Glomerular visceral epithelial cell (primary cell): ENCODE results near the gene CAMK2G.
A peak's percentile ranks its signal among the peaks of the same experiment; 100 is the strongest.

Experiments
- DNase-seq: peaks from one replicate; pipeline ENCODE4 v3.0.0-alpha.2; 2016; ENCODE audit errors: extremely low spot score

Gene CAMK2G

DNA sequence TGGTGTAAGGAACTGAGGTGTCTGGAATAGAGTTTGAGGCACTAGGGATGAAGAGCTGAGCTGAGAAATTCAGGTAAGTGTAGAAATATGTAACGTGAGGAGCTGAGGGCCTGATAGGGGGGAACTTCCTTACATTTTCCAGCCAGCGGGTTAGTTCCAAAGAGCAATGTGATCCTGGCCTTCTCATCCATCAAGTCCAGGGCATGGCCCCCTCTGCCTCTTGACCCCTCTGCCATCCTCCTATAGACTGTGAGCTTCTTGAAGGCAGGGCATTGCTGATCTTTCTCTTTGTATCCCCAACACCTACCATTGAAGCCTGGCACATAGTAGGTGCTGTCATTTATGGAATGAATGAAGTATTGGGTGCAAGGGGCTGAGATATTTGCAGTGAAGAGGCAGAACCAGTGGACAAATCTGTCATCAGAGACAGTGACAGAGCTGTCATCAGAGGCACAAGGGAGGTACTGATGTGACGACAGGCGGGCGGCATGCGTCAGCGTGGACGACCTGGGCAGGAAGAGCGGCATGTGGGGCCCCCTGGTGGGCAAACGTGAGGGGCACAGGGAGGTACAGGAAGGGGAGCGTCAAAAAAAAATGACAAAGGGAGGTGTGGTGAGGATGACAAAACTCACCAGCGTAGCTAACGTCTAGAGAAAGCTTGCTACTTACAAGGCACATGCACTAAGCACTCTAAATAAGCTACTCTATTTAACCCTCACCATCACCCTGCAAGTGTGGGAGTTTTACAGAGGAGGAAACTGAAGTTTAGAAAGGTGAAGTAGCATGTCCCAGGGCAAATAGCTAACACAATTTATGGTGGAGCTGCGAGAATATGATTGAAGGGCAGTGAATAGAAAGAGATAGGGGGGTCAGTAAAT is 5.2 kb upstream of the CAMK2G start:
- peak; percentile 85 for DNase-seq

GRCh38 chr10:73878365-73878764 is 4.0 kb upstream of the CAMK2G start:
- DNase-seq: no peak

DNA sequence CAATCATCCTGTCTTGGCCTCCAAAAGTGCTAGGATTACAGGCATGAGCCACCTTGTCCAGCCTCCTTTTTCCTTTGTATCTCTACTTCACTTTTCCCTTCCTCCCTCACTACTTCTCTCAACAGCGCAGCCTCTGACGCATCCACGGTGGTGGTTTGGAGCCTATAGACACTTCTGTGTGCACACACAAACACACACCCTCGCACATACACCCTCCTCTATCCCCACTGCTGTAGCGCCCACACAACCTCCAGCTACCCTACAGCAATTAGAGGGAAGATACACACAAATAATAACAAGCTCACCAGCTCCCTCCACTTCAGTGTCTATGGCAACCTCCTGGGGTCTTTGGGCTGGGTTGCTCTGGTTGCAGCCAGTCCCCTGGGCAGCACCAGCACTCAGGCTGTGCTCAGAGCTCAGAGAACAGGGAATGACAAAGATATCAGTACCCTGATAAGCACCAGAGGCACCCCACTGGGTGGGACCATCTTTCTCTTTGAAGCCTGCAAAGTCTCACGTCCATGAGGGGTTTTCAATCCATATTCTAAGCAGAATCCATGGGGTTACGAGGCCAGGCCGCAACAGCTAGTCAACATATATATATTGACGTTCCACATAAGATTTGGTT is 3.3 kb upstream of the CAMK2G start:
- DNase-seq: no peak

GRCh38 chr10:73876971-73877370 is 2.6 kb upstream of the CAMK2G start:
- DNase-seq: no peak

DNA sequence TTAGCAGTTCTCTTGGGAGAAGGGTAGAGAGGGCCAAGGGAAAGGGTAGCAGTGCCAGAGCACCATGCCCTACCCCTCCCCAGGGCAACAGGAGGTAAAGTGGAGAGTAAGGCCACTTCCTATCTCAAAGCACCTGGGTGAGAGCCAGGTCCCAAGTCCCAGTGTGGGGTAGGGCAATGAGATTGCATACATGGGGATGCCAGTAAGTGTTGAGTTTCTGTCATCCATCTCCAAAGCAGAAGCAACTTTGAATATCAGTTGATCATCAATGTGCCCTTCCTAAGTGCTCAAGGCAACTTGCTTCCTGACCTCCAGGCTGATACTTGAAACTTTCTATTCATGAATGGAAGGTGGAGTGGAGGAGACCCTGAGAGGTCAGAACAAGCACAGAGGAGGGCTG is 2.2 kb upstream of the CAMK2G start:
- no peak for DNase-seq

GRCh38 chr10:73876157-73876556 is 1.8 kb upstream of the CAMK2G start:
- DNase-seq: no peak

DNA sequence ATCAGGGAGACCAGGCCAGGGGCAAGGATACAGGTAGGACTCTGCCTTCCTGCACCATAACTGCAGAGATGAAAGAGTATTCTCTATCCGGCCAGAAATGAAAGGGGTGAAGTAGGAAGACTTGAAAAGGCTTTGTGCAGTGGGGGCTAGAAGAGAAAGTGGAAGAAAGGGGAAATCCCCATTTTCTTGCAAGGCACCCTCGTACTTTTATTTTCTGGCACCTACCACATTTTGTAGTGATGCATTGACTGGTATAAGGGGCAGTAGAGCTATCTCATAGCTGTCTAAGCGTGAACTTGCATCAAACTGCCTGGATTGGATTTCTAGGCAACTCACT is 752 bp upstream of the CAMK2G start:
- no peak for DNase-seq

DNA sequence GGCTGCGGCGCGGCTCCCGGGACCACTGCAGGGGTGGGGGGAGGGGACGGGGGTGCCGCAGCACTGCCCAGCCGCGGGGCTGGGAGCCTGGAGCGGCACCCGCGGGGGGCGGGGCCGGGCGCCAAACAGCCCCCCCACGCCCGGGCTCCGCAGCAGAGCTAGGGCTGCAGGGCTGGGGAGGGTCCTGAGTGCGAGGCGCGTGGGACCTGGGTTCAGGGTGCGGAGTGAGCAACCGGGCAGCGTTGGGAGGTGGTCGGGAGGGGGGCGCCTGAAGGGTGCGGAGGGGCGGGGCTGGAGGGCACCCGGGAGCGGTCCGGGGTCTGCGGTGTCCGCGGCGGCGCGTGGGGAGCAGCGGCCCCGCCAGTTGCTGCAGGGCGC is 528 bp downstream of the CAMK2G start:
- DNase-seq: no peak

DNA sequence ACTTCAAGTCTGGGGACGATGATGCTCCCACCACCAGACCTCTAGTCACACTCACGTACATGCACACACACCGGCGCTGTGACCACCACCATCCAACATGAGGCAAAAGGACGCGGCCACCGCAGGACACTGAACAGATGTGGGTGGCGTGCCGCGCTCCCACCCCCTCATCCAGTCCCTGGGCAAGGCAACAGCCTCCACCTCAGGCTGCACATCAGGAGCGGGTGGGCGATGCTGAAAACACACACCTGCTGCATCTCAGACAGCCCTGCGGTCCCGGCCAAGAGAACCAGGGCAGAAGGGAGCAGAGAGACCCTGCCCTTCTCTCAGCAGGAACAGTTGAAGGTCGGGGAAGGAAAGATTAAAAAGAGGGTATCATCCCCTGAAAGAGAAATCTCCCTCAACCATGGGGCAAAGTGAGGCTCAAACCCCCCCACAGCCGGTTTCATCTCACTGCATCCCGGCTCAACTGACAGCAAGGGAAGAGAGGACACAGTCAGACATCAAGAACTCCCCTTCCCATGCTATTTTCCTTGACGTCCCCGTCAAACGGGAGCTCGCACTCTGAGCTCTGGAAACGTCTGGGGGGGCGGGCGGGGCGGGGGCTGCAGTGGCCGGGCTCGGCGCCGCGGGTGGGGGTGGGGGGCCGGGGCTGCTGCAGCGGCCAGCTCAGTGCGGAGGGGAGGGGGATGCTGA is 1.1 kb downstream of the CAMK2G start:
- DNase-seq: no peak

DNA sequence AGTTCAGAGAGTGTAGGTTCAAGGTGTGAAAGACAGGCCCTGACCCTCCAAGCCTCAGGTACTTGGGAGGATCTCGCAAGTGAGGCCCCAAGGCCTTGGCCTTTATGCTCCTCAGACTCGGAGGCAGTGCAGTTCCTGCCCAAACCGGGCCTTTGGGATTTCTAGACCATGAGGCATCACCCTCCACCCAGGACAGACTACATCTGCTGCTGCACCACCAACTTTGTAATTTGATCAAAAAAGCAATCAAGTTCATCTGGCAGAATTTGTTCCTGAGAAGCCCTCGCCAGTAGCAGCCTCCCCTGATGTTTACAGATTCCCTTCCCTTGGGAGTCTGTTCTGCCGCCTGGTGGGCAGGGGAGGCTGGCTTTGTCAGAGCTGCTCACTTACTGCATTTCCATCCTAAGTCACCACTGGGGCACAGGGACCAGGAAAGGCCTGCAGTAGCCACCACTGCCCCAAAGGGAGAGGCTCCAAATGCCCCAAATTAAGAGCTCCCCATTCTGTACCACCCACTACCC is 2.1 kb downstream of the CAMK2G start:
- DNase-seq: no peak

DNA sequence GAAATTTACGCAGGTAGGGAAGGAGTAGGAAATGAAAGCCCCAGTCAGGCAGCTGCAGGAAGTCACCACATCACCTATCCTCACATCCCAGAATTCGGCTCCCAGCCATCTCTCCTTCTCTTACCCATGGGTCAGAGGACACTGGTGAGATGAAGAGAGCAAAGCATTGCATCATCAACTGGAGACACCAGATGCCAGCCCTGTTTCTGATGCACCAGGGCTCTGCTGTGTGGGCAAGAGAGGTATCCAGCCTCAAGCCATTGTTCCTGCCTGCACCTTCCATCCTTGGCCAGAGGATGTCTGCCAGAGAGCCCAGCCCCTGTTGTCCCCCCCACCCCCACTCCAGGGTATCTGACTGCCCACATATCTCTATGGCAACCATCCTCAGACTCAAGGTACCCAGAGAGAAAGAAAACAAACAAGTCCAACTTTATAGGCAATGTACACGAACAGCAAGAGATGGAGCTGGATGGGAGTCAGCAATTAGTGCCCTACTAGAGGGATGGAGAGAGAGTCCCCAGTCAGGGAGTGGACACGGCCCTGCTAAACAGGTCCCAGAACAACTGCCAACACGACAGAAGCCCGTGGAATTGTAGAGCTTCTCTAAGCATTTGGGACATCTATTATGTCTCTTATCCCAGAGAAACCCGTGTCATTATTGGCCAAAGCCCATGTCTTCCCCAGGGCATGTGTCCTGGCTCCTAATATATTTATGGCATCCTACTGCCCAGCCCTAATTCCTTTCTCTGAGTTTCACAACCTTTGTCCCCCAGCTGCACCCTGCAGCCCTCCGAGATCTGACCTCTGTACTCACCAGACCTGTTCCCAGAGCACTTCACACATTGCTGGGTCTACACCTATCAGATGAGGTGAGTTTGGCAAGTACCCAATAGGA is 2.8 kb downstream of the CAMK2G start:
- DNase-seq: no peak

- no peak for DNase-seq
These were observed 5.6 kb downstream of the CAMK2G start for GRCh38 chr10:73868655-73869195.

DNA sequence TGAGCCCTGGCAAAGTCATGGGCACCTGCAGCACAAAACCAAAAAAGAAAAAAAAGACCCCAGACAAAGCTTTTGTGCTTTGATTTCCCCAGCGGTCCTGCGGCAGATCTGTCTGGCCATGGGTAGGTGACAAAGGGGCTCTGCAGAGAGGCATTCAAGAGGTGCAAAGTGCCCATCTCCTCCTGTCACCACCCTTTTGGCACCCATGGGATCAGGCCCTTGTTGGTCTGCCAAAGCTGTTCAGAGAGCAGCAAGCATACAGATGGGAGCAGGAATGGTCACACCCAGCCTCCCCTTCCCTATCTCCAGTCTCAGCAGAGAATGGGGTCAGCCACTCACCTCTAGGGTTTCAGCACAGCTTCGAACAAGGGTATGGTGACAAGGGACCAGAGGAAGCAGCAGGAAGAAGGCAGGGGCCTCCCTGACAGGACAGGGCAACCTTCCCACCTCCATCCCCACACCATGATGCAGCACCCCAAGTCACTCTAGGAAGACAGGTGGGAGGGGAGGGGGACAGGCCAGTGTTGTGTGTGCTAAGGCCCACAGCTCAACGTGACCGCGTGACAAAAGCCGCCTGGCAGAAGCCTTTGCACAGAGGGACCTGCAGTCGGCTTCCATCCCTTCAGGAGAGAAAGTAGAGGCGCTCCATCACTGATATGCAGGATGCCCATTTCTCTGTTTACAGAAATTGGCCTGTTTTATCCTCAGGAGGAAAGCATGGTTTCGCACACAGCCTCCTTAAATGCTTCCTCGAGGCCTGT is 6.3 kb downstream of the CAMK2G start:
- no peak for DNase-seq

DNA sequence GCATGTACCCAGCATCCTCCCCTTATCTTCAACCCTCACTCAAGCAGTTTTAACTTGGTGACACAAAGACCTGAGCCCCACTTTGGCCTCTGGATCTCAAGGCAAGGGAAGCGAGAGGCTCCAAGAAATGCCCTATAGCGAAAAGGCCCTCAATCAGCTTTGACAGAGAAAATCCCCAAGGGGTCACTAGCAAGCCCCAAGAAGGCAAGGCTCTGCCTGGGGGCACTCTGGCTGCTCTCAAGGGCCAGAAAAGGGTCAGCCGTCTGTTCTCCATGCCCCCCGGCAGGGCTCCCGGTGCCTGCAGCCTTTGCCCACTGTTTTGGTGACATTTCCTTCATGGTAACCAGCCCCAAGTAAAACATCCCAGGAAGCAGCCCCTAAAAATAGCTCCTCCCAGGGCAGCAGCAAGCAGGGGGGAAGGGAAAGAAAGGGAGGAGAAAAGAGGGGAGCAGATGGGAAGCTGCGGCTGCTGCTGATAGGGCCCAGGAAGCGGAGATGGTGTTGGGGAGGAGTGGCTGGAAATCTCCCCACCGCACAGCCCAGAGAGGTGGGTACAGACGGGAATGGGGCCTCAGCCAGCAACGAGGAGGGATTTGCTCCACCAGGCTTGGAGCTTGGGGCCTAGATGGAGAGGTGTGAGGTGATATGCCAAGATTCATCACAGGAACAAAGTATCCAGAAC is 7.1 kb downstream of the CAMK2G start:
- DNase-seq: no peak

DNA sequence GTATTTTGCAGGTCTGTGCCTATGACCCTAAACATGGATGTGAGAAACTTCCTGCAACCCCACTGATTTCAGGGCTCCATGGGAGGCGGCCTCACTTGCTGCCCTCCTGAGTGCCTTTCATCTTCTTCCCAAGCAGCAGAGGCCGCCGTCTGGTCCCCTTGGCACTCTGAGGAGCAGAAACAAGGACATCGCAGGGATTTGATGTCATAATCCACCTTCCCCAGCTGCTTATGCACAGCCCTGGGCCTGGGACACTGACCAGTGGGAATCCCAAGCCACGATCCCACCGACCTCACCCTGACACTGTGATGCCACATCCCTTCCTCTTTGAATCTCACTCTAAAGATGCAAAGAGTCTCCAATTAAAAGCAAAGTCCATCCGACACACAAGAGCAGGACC is 7.7 kb downstream of the CAMK2G start:
- no peak for DNase-seq

DNA sequence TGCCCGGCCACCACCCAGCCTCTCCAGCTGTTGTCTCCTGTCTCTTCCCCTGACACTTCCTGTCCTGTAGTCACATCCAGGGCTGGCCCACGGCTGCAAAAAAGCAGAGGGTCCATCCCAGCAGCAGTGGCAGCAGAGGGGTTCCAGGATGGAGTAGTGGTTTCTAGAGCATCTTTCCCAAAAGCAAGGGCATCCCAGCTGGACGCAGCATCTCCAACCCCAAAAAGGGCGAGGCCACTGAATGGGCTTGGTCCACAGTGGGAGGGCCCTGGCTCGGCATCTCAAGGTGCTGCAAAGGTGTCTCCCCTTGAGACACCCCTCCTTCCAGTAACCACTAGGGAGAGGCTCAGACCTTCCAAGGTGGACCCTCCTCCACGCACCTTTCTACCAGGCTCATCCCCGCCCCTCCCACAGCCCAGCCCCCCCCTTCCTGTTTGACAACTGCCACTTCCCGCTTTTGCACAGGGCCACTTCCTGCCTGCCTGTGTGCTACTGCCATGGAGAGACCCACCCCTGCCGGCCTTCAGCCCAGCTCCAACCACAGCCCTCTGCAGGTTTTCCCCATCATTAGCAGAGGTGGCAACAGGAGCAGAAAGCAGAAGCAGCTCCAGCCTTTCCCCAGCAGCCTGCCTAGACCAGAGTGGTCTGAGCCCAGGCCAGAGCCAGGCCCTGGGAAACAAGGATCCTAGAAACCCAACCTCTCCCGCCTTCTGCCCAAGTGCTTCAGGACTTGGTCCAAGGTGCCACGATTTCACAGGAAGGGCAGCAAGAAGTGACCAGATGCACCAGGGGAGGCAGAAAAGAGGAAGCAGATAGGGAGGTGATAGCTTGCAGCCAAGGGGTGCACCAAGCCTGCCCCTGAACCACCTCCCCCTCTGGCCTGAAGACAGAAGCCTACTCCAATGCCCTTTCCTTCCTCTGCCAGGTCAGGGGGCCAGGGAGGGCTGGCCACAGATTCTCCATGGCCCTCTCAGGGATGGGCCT is 8.6 kb downstream of the CAMK2G start:
- no peak for DNase-seq

DNA sequence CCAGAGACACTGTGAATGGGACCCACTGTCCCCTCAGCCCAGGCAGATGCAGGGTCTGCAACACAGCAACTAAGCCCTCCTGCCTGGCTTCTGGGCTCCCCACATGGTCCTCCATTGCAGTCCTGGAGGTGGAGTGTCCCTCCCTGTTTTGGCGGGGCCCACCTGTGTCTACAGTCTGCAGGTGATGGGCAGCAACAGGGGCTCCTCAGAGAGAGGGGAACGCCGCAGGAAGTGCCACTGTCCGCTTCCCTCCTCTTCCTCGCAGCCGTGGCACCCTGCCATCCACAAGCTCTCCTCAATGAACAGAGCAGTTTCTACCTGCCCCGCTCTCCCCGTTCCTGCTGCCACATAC is 9.3 kb downstream of the CAMK2G start:
- no peak for DNase-seq

- DNase-seq: no peak
These were observed 10.1 kb downstream of the CAMK2G start for GRCh38 chr10:73864229-73864628.
